HG03060 (cell line): ENCODE measurements around the gene PPFIBP2.
A peak's percentile ranks its signal among the peaks of the same experiment; 100 is the strongest.
"Not testable (repeated sequence)": the region's sequence is repeated elsewhere in the genome, so short reads cannot be mapped to it uniquely, and the experiment has no call there.

ENCODE experiments used
- ATAC-seq: cut with Tn5 transposase; IDR thresholded peaks from one replicate; pipeline ENCODE4 v1.9.1; 2021; ENCODE audit warnings: low read depth, moderate number of reproducible peaks; ENCODE audit not compliant: unreplicated experiment

Gene PPFIBP2

DNA sequence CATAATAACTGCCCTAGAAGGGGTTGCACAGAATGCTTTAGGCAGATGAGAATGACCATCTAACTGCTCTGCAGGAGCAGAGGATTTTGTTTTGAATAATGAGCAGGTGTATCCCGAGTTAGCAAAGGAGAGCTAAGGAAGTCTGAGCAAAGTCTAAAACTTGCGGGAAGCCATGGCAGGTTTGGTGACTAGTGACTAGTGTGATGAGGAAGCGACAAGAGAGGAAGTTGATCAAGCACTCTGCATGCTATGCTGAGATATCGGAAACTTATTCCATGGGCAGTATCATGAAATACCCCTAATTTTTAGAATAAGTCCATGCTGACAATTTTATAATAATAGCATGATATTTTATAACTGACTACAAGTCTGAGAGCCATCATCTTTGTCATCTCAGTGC, 15.6 kb upstream of the PPFIBP2 start:
- ATAC-seq: no peak

DNA sequence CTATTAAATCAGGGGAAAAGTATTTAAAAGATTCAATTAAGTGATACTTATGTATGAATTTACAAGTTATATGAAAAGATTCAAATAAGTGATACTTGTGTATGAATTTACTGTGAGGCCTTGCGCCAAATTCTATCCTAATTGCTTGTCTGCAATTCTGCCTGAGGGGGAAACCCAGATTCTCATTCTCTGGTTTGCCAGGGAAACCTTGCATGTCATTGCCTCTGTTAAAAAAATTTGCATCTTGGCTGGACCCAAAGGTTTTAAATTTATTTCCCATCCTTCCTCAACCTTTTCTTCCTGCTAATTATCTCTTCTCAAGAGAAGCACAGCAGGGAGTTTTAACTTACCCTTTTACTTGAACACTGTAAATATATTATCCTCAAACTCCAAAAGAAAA, 14.7 kb upstream of the PPFIBP2 start:
- ATAC-seq: no peak

DNA sequence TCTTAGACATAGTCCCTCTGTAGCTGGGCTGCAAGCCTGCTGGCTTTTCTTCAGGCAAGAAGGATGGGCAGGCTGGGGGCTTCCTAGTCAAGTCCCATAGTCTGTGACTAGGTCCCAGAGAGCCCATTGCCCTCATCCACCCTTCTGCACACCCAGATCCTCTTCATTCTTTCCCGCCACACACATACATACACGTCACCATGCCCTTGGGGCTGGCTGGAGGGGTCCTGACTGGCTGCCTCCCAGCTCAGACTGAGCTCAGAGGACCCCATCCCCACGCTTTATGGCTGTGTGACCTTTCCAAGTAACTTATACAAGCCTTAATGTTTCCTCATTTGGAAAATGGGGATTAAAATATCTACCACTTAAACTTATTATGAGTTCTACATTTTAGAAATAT, 13.5 kb upstream of the PPFIBP2 start:
- no peak for ATAC-seq

DNA sequence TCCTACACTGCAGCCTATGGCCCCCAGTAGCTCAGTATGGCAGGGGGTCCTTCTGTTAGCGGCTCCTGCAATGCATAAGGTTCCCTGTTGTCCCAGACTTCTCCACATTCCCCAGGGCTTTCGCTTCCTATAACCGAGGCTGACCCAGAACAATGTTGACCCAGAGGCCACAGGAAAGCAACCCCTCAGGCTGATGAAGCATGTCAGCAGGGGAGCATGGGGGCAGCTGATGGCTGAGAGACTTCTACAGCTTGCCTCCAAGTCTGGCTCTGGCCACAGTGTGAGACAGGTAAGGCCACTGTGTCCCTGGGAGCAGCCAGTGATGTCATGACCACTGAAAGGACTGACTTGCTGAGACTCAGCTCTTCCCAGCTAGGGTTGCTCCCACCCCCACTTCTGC, 12.5 kb upstream of the PPFIBP2 start:
- ATAC-seq: no peak

DNA sequence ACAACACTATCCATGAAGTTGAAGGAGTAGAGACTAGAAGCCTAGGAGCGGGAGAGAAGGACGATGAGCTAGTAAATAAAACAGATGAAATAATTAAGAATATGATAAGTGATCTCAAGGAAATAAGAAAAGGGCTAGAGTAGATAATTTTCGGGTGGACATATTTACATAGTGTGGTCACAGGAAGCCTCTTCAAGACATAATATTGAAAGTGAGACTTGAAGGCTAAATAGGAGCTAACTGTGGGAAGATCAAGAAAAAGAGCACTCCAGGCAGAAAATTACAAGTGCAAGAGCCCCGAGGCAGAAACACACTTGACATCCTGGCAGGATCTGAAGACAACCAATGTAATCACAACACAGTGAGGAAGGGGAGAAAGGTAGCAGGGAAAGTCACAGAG, 11.9 kb upstream of the PPFIBP2 start:
- no peak for ATAC-seq

DNA sequence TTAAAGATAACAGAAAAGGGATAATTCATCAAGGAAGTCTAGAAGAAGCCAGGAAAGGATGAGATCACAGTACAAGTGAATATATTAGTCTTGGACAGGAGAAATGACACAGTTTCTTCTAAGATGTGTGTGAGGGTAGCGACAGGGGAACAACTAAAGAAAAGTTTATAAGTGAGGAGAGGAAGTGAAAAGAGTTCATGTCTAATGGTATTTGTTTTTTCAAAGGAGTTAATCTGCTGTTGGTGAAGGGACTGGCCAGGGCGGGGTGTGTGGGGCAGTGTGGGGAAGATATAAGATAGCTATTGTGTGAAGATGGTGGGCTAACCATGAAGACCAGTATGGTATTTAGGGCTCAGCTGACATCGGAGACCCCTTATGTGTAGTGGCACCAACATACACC, 7.6 kb upstream of the PPFIBP2 start:
- ATAC-seq: no peak

DNA sequence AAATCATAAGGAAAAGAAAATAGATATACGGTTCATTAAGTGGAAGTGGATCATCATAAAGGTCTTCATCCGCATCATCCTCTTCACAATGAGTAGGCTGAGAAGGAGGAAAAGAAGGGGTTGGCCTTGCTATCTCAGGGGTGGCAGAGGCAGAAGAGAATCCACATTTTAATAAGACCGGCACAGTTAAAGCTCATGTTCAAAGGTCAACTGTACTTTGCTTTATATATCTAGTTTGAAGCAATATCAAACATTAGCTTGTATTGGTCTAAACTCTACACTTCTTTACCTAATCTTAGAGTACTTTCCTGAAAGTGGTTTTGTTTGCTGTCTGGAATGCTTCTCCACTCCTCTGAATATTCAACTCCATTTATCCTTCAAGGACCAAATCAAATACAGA, 5.7 kb upstream of the PPFIBP2 start:
- ATAC-seq: no peak

DNA sequence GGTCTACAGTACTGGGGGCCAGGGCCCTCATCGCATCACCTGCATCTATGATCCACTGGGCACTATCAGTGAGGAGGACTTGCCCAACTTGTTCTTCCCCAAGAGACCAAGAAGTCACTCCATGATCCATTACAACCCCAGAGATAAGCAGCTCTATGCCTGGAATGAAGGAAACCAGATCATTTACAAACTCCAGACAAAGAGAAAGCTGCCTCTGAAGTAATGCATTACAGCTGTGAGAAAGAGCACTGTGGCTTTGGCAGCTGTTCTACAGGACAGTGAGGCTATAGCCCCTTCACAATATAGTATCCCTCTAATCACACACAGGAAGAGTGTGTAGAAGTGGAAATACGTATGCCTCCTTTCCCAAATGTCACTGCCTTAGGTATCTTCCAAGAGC, 3.8 kb upstream of the PPFIBP2 start:
- ATAC-seq: no peak

DNA sequence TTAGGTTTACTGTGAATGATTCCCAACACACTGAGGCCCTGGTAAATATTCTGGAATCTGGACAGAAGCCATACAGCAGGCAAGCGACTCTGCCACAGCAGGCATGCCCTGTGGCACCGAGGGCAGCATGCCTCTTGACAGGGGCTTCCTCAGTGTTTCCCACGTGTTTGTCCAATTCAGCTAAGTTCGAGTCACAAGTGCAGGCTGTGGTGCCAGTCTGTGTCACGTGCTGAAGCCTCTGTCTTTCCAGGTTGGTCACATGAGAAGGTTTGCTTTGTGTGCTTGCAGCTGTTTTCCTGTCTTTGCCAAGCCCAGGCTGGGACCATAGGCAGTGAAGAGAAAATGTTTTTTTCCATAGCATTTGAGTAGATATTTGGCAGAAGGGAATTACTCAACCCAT, 2.4 kb upstream of the PPFIBP2 start:
- ATAC-seq: no peak

DNA sequence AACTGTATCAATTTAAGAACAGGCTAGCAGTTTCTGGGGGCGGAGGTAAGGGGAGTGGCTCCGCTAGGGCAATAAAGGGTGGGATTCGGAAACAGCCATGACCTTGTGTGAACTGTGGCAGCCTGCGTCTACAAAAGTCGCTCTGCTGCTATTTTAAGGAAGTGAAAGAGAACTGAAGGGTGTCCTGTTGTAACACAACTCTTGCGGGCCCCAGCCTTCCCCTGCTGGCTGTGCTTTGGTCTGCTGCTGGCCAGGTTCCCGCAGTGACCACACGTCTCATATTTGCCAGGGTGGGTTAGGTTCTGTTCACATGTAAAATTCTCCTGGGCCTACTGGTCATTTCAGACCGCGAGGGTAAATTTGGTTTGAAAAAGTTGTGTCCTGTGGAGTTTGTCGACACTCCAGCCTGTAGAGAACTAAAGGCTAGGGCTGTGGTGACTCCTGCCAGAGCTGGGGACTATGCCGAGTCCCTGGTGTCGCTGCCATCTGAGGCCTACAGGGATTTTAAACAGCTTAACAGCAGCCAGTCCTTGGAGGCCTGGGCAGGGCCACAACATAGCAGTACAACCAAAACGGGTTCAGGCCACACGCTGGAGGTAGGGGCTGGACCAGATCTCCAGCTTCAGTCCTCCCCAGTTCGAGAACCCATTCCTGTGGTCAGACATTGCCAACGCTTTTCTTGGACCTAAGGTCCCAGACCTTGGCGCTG, 1.1 kb upstream of the PPFIBP2 start:
- peak; percentile 83 for ATAC-seq

DNA sequence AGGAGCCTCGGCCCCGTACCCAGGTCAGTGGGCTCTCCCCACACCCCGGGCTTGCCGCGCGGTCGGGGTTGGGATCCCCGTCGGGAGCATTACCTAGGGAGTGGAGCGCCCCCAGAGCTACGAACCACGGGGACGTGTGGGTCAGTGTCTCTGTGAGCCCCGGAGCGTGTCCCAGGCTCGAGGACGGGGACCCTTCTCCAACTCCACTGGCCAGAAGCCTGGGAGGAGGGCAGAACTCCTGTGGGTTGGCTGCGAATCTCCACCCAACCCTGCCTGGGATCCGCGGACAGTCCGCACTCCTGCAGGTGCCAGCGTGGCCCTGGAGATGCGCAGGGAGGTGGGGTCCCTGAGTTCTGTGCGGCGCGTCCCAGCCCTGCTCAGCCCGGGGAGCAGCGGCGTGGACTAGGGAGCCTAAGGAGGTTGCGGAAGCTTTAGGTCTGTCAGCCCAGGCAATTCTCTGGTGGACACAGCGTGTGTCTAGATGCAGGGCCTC, 346 bp downstream of the PPFIBP2 start:
- ATAC-seq: peak; percentile 2

DNA sequence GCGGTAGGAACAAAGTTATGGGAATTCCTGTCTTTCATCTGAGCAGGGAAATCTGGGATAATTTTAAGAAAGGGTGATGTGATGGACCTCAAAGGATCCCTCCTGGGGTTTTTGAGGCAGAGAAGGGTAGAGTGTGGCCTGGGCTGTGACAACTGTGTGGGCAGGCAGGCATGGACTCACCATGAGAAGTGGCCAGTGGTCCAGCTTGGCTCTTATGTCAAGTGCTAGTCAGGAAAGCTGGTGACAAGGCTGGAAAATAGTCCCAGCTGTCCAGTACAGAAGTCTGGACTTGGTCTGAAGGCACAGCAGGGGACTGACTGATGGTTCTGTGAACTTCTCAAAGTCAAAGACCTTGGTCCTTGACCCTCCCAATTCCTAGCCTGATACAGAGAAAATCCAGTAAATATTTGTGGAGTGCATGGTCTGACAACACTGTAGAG, 1.7 kb downstream of the PPFIBP2 start:
- ATAC-seq: no peak

DNA sequence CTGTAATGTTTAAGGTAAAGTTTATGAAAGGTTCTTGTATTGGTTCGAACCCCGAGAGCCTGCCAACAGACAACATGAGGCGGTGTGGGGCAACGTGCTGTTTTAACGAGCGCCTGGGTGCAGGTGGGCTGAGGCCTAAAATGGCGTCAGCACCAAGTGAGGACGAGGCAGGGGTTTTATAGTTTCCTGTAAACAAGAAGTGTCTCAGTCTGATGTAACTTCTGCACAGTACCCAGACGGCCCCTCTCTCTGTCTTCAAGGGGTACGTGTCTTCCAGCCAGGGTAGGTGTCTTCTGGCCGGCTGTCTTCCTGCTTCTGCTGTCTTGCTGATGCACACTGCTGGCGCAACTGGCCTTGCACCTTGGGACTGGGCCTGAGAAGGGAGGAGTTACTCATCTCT, 2.7 kb downstream of the PPFIBP2 start:
- no peak for ATAC-seq

DNA sequence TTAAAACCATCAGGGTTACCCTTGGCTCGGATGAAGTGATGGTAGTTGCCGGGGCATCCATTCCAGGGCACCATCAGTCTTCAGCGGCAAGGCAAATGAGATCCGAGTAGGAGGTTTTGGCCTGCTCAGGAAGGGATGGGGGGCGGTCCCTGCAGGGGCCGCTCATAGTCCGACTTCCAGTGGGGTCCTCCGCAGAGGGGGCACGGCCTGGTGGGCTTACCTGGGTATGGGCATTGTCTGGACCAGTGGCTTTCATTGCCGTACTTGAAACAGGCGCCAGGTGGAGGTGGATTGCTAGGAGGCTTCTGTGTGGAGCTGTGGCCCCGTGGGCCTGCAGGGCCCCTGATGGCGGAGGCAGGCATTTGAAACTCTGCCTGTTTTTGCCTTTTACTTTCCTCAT, 3.9 kb downstream of the PPFIBP2 start:
- ATAC-seq: not testable (repeated sequence)

DNA sequence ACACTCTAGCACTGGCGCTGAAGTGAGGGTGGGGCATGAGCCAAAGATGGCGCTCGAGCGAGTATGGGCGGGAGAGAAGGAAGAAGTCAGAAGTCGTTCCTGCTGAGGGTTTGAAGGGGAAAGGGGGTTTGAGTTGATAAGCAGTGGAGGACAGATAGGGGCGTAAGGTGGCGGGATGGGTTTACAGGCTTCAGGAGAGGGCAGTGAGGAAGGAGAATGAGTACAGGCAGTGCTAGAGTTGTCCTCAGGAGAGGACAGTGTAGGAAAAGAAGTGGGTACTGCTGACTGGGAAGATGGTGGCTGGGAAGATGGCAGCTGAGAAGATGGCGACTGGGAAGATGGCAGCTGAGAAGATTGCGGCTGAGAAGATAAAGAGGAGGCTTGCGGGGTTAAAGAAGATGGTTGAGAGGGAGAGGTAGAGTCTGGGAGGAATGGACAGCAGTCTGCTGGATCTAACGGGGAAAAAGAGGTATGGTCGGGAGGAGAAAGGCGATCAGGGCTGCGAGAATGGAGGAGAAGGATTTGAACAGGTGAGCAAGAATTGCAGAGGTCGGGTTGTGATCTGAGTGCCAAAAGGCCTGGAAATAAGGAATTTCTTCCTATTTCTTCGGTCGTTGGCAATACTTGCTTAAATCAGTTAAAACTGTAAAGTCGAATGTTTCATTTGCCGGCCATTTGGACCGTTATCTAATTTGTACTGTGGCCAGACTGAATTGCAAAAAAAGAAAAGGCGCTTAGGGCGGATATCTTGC, 5.2 kb downstream of the PPFIBP2 start:
- no peak for ATAC-seq

DNA sequence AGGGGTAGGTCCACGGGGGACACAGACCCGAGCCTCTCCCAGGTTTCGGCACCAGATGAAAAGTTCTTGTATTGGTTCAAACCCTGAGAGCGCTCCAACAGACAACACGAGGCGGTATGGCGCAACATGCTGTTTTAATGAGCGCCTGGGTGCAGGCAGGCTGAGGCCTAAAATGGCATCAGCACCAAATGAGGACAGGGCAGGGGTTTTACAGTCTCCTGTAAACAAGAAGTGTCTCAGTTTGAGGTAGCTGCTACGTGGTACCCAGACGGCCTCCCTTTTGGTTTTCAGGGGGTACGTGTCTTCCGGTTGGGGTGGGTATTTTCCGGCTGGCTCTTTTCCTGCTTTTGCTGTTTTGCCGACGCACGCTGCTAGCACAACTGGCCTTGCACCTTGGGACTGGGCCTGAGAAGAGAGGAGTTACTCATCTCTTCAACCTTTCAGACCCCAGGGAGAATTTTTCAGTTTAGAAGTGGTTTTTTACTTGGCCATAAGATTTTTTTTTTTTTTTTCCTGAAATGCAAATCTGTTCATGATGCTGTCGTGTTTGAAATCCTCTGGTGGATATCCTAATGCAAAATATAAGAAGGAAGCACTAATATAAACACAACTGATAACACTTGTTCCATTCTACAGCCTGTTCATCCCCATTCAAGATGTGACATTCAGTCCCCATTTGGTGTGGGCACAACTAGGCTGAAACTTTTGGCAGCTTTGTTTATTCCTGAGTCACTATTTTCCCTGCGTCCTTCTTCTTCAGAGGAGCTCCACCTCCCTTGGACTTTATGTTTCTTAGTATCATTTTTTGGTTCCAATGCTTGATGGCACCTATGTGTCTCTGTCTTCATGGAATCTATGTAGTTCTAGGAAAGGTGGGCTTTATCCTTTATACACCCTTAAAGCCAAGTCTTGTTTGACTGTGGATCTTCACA, 6.5 kb downstream of the PPFIBP2 start:
- peak; percentile 32 for ATAC-seq

DNA sequence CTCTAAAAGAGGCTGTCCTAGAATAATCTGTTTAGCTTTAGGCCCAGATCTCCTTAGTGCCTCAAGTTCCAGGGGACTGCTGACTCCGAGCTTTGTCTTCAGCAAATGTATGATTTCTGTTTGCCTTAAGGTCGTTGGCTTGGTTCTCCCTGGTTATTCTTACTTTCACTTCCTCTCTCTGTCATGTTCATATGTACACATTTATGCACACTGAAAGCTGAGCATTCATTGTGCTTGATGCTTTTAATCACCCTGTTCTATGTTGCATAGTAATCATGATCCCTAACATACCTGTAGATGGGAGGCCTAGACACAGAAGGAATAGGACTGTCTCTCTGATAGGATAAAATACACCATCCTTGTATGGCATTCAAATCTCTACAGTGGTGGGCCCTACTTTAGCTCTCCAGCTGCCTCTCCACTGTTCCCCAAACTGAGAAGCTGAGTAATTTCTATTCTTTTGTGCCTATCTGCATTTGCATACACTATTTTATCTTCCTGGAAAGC, 7.2 kb downstream of the PPFIBP2 start:
- ATAC-seq: peak; percentile 76

DNA sequence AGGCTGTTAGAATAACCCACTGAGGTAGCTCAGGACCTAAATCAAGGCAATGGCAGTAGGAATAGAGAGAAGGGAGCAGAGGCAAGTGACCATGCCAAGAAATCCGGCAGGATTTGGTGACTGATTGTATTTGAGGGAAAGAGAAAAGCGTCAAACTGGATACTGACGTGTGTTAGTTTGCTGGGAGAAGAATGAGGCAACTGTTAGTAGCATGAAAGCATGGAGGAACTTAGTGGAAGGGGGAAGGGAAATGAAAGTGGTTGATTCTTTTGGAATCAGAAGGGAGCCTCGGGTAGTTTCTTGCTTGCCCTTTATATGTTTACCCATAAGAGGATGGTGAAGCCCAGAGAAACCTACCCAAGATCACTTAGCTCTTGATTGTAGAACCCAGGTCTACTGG, 8.3 kb downstream of the PPFIBP2 start:
- no peak for ATAC-seq

DNA sequence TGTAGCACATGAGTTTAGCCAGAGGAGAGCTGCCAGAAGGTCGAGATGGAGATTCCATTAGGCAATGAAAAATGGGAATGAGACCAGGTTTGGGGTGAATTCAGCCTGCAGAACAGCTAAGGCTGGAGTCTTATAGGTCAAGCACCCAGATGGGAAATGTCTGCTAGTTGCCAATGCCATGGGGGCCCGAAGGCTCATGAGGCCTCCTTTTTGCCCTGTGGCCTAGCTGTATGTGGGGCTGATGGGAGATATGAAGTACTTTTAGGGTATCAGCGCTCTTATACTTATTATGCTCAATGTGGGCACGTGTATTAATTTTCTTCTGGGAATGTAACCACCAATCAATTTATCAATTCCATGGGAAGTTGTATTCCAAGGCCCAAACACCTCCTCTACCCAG, 8.7 kb downstream of the PPFIBP2 start:
- ATAC-seq: no peak

DNA sequence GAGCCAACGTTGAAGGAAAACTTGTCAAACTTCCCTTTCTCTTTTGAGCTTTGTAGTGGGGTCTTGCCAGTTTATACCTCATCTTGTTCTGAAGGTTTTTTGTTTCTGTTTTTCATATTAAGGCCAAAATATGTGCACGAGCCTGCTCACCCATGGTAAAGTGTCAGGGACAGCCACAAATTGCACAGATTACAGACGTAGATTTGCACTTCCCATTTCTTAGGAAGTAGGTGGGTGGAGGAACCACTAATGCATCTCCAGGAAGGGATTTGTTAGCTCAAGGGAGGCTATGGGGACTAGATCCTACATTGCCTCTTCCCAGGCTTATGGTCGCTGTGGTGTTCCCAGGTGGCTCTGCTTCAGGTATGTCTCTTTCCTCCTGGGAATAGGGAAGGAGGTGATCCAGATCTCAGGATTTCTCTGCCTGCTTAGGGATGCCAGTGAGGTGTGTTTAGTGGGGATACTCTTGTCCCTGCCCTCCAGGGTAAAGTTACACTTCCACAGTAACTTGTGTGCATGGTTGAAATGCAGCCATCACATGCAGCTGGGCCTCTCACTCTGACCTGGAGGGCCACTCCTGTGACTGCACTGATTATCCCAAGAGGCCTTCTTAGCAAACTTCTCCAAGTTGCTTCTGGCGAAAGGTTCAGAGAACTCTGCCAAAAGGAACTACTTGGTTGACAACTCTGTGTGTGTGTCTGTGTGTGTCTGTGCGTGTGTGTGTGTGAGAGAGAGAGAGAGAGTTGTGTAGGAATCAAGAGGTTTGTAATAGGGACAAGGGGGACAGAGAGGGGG, 9.8 kb downstream of the PPFIBP2 start:
- no peak for ATAC-seq
